ENCODE measurements around the gene UNKL.
A peak's percentile ranks its signal among the peaks of the same experiment; 100 is the strongest.

UNKL gene

GRCh38 chr16:1450841-1451240 is 36.3 kb upstream of the UNKL start:
- TF ChIP-seq ZFX (IDR thresholded peaks at IDR 0.05; ENCODE audit: borderline replicate concordance): no peak
- TF ChIP-seq, protein P1, sequence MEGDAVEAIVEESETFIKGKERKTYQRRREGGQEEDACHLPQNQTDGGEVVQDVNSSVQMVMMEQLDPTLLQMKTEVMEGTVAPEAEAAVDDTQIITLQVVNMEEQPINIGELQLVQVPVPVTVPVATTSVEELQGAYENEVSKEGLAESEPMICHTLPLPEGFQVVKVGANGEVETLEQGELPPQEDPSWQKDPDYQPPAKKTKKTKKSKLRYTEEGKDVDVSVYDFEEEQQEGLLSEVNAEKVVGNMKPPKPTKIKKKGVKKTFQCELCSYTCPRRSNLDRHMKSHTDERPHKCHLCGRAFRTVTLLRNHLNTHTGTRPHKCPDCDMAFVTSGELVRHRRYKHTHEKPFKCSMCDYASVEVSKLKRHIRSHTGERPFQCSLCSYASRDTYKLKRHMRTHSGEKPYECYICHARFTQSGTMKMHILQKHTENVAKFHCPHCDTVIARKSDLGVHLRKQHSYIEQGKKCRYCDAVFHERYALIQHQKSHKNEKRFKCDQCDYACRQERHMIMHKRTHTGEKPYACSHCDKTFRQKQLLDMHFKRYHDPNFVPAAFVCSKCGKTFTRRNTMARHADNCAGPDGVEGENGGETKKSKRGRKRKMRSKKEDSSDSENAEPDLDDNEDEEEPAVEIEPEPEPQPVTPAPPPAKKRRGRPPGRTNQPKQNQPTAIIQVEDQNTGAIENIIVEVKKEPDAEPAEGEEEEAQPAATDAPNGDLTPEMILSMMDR (IDR thresholded peaks at IDR 0.05): no peak
- no peak overlapping the region for H3K27ac ChIP-seq

DNA sequence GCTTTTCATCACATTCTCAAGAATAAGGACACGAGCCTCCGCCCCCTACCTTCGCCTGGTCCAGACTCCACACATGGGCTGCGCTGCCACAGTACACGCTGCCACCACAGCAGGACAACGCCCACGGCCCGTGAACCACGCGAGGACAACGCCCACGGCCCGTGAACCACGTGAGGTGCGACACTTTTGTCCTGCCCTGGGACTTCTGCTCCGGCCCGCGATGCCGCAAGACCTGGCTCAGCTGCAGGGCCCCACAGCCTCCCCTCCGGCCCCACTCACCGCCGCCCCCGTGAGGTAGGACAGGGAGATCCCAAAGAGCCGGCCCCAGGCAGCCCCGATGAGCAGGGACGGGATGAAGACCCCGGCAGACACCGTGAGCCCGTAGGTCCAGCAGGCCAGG is 35.7 kb upstream of the UNKL start:
- H3K27ac ChIP-seq: no peak overlapping the region
- TF ChIP-seq ZFX (IDR thresholded peaks at IDR 0.05; ENCODE audit: borderline replicate concordance): no peak
- TF ChIP-seq, protein P1 (IDR thresholded peaks at IDR 0.05): peak; percentile 34; the same call in 1 of the 2 replicates

- H3K27ac ChIP-seq: no peak overlapping the region
- TF ChIP-seq, protein P1 (IDR thresholded peaks at IDR 0.05): no peak
- TF ChIP-seq ZFX (IDR thresholded peaks at IDR 0.05; ENCODE audit: borderline replicate concordance): no peak
Observed at GRCh38 chr16:1449201-1449788, 34.8 kb upstream of the UNKL start.

GRCh38 chr16:1448536-1449116 is 34.1 kb upstream of the UNKL start:
- H3K27ac ChIP-seq: no peak overlapping the region
- TF ChIP-seq, protein P1 (IDR thresholded peaks at IDR 0.05): no peak
- TF ChIP-seq ZFX (IDR thresholded peaks at IDR 0.05; ENCODE audit: borderline replicate concordance): no peak

GRCh38 chr16:1447965-1448364 is 33.5 kb upstream of the UNKL start:
- TF ChIP-seq, protein P1 (IDR thresholded peaks at IDR 0.05): no peak
- no peak for TF ChIP-seq ZFX (IDR thresholded peaks at IDR 0.05; ENCODE audit: borderline replicate concordance)
- no peak overlapping the region for H3K27ac ChIP-seq

DNA sequence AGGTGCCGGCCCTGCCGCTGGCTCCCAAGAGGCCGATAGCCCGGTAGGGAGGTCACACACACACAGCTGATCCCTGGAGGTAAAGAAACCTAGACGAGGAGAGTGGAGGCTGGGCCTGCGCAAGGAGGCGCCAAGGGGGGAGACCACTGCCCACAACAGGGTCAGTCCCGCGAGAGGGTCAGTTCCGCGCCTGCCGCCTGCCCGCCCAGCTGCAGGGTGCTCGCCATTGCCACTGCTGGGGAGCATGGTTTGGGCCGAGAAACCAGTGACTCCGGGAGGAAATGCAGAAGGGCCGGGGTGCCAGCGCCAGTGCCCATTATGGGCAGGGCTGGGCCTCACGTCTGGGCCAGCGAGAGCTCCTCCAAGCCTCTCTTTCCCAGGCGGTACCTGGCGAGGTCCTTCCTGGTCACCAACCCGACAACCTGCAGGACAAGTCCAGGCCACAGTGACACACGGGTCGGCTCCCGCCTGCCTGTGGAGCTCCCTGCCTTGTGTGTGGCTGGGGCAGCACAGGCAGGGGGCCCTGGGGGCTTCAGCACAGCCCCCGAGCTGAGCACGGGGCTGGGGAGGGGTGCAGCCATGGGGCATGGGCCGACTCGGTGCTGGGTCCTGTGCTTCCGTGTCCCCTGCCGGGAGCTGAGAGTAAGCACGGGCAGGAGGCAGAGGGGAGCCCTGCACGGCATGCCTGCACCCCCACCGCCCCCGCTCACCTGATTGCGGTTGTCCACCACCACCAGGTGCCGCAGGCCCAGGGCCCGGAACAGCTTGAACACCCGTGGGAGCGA is 32.0 kb upstream of the UNKL start:
- TF ChIP-seq, protein P1 (IDR thresholded peaks at IDR 0.05): no peak
- no peak for TF ChIP-seq ZFX (IDR thresholded peaks at IDR 0.05; ENCODE audit: borderline replicate concordance)
- H3K27ac ChIP-seq: no peak overlapping the region

Measured in 22Rv1 (cell line).